GM23338 (cell line): Measurements from ENCODE around the gene GATAD2A. TPM values are rescaled to one million over a fixed set of nuclear protein-coding genes. Genes with fewer than 3 reads are reported as not detected.
"Not testable (repeated sequence)": the region's sequence is repeated elsewhere in the genome, so short reads cannot be mapped to it uniquely, and the experiment has no call there.

ENCODE experiments used
- ATAC-seq: fragments of 200-7000 bp; cut with Tn5 transposase; 3 replicates; pipeline ENCODE4 v1.9.1; 2020
- DNase-seq: peaks from one replicate; pipeline ENCODE4 v3.0.0-alpha.2; 2015; ENCODE audit warnings: low spot score
- H2AFZ ChIP-seq: fragments of 200-600 bp; sonication (generic); 2 replicates; pipeline ENCODE4 v1.8.0; 2016; ENCODE audit warnings: antibody characterized with exemption, mild to moderate bottlenecking, moderate library complexity
- H3F3A ChIP-seq: fragments of 200-600 bp; sonication (generic); replicated peaks from 2 replicates; pipeline ENCODE4 v1.8.0; 2017; ENCODE audit warnings: antibody characterized with exemption, mixed run types, low read depth
- H3K27ac ChIP-seq: fragments of 200-600 bp; sonication (generic); 2 replicates; pipeline ENCODE4 v1.6.1; 2016; ENCODE audit warnings: low read depth
- H3K27me3 ChIP-seq: fragments of 200-600 bp; sonication (generic); 2 replicates; pipeline ENCODE4 v1.8.0; 2016; ENCODE audit warnings: mild to moderate bottlenecking, mixed run types, moderate library complexity; ENCODE audit not compliant: insufficient read depth
- H3K36me3 ChIP-seq: fragments of 200-600 bp; sonication (generic); 2 replicates; pipeline ENCODE4 v1.8.0; 2016; ENCODE audit warnings: mild to moderate bottlenecking; ENCODE audit not compliant: insufficient read depth
- H3K4me1 ChIP-seq: fragments of 200-600 bp; sonication (generic); 2 replicates; pipeline ENCODE4 v1.8.0; 2016; ENCODE audit warnings: mild to moderate bottlenecking, moderate library complexity; ENCODE audit not compliant: insufficient read depth
- H3K4me2 ChIP-seq: fragments of 200-600 bp; sonication (generic); 2 replicates; pipeline ENCODE4 v1.7.1; 2017; ENCODE audit warnings: mixed run types
- H3K4me3 ChIP-seq: fragments of 200-600 bp; sonication (generic); 2 replicates; pipeline ENCODE4 v1.6.1; 2016; ENCODE audit warnings: mixed run types
- H3K79me2 ChIP-seq: fragments of 200-600 bp; sonication (generic); replicated peaks from 2 replicates; pipeline ENCODE4 v1.8.0; 2017; ENCODE audit warnings: mild to moderate bottlenecking; ENCODE audit not compliant: insufficient read depth
- H3K9me2 ChIP-seq: fragments of 200-600 bp; sonication (generic); 2 replicates; pipeline ENCODE4 v1.8.0; 2017; ENCODE audit not compliant: insufficient read depth
- H4K20me1 ChIP-seq: fragments of 200-600 bp; sonication (generic); replicated peaks from 2 replicates; pipeline ENCODE4 v1.8.0; 2017; ENCODE audit warnings: mild to moderate bottlenecking; ENCODE audit not compliant: insufficient read depth
- H3K27ac Mint-ChIP-seq: 2 replicates; pipeline ENCODE4 v1.8.0; 2020; ENCODE audit warnings: inconsistent platforms, mild to moderate bottlenecking, moderate library complexity, mixed read lengths
- H3K27me3 Mint-ChIP-seq: 3 replicates; pipeline ENCODE4 v1.8.0; 2022; ENCODE audit warnings: low read depth, mild to moderate bottlenecking, moderate library complexity, mixed read lengths, inconsistent platforms; ENCODE audit not compliant: insufficient read depth, poor library complexity
- H3K36me3 Mint-ChIP-seq: 3 replicates; pipeline ENCODE4 v1.8.0; 2021; ENCODE audit warnings: low read depth, mild to moderate bottlenecking, inconsistent platforms, moderate library complexity, mixed read lengths
- H3K4me1 Mint-ChIP-seq: 3 replicates; pipeline ENCODE4 v1.8.0; 2020; ENCODE audit warnings: mild to moderate bottlenecking, inconsistent platforms, mixed read lengths
- H3K4me3 Mint-ChIP-seq: 3 replicates; pipeline ENCODE4 v1.8.0; 2021; ENCODE audit warnings: moderate library complexity, mild to moderate bottlenecking, inconsistent platforms, mixed read lengths
- H3K9me3 Mint-ChIP-seq: 3 replicates; pipeline ENCODE4 v1.8.0; 2020; ENCODE audit warnings: moderate library complexity, mild to moderate bottlenecking, inconsistent platforms, mixed read lengths
- CREB1 ChIP-seq: fragments of 250-450 bp; sonication (Bioruptor Pico); IDR thresholded peaks from 2 replicates; pipeline ENCODE4 v1.5.0; 2020; ENCODE audit warnings: low read depth, mild to moderate bottlenecking, moderate library complexity
- CTCF ChIP-seq, 2 experiments: fragments of 200-600 bp in 1 of 2; sonication (generic) in 1 of 2; conservative IDR thresholded peaks; 2 replicates each; pipeline versions ENCODE4 v1.5.1 to v1.6.1; 2016 to 2017; ENCODE audit warnings: antibody characterized with exemption in 2 of 2, low read depth in 2 of 2, mild to moderate bottlenecking in 2 of 2, moderate library complexity in 1 of 2
- EZH2phosphoT487 ChIP-seq: fragments of 200-600 bp; sonication (generic); IDR thresholded peaks from one replicate; pipeline ENCODE4 v1.8.1; 2018; ENCODE audit warnings: antibody characterized with exemption; ENCODE audit not compliant: unreplicated experiment
- POLR2AphosphoS5 ChIP-seq: IDR thresholded peaks from 2 replicates; pipeline ENCODE4 v1.6.1; 2016; ENCODE audit warnings: antibody characterized with exemption, low read depth
- polyA plus RNA-seq: library from polyadenylated mRNA; unstranded; fragments of >200 nt; fragmentation: Nextera tagmentation; extraction: Ambion mirVana; gene quantifications from 2 replicates; pipeline ENCODE4 v1.2.1, GENCODE V29; 2016
- total RNA-seq: library from RNA; depleted of rRNA; stranded (reverse); fragments of >200 nt; shearing (Covaris generic); gene quantifications from 2 replicates; pipeline ENCODE4 v1.2.3, GENCODE V29; 2014

The GATAD2A gene
- total and polyA plus RNA-seq, 2 experiments from 2014 or later, result 40.0 to 151 TPM

DNA sequence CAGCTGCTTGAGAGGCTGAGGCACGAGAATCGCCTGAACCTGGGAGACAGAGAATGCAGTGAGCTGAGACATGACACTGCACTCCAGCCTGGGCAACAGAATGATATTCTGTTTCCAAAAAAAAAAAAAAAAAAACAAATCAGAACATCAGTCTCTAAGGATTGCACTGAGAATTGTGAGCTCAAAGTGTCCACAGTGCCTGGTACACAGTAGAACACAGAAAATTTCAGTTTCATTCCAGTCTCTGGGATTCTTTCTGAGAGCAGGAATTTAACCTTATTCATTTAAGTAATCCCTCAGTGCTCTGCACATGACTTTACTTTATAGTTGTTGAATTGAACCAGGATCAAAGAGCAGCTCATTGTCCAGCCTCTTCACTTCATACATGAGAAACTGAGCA, 25.9 kb upstream of the GATAD2A start (continued):
- TF ChIP-seq CTCF (conservative IDR thresholded peaks at IDR 0.05; ENCODE audit: low read depth in 2 of 2) (no peak), EZH2phosphoT487 (no peak), POLR2AphosphoS5 (no peak), CREB1 (CRISPR knock-in tag) (no peak)

- H3K36me3 ChIP-seq, H3K9me2 ChIP-seq, H3K4me3 Mint-ChIP-seq, ATAC-seq, H4K20me1 ChIP-seq, H3K4me2 ChIP-seq, H3K79me2 ChIP-seq, H3K4me3 ChIP-seq, H2AFZ ChIP-seq, H3K27me3 ChIP-seq, H3K36me3 Mint-ChIP-seq, H3K27ac ChIP-seq, H3F3A ChIP-seq, DNase-seq, H3K27ac Mint-ChIP-seq: not testable (repeated sequence)
- Mint-ChIP-seq H3K9me3 (peaks cover 16% of the 10 kb centered on the region; the same call in 2 of the 3 replicates), H3K27me3 (peaks cover 28% of the 10 kb centered on the region), H3K4me1 (peaks cover 17% of the 10 kb centered on the region)
- H3K4me1 ChIP-seq, result peaks cover 13% of the 10 kb centered on the region; the same call in 1 of the 2 replicates
Measured at GRCh38 chr19:19380316-19380715, 25.2 kb upstream of the GATAD2A start.

DNA sequence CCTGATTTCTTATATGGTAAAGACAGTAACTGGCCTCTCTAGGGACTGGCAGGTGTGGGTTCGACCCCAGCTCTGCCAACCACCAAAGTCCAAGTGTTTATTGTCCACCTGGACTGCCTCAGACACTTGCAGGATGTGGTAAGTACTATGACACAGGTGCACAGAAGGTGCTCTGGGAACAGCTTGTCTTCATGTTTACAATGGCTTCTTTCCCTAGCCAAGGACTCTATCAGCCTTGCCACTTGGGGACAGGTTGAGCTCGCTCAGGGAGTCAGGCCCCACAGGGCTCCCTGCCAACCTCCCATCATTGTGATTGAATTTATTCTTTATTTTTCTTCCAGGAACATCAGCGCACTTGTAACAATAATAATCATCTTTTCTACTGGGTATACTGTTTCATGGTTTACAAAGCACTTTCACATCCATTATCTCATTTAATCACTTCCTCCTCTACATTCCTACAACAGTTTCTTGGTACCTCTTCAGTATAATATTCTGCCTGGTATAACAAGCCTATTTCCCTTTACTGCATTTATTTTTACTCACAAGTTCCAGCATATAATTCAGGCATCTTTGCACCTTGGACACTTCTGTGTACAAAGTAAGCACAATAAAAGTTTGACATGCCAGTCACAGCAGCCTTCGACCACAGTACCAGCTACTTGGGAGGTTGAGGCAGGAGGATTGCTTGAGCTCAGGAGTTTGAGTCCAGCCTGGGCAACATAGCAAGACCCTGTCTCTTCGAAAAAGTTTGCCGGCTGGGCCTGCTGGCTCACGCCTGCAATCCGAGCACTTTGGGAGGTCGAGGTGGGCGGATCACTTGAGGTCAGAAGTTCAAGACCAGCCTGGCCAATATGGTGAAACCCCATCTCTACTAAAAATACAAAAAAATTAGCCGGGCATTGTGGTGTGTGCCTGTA, 24.2 kb upstream of the GATAD2A start:
- H2AFZ ChIP-seq, result no peak overlapping the region
- Mint-ChIP-seq H3K9me3 (peaks cover 16% of the 10 kb centered on the region; the same call in 2 of the 3 replicates), H3K4me3 (no peak overlapping the region), H3K4me1 (peaks cover 17% of the 10 kb centered on the region), H3K27me3 (peaks cover 30% of the 10 kb centered on the region), H3K36me3 (no peaks in the 10 kb centered on the region), H3K27ac (no peak overlapping the region)
- H4K20me1 ChIP-seq, result no peaks in the 10 kb centered on the region
- no peak for DNase-seq
- ATAC-seq, result no peak
- no peaks in the 10 kb centered on the region for H3K36me3 ChIP-seq
- peaks cover 2% of the 10 kb centered on the region; the same call in 1 of the 2 replicates for H3F3A ChIP-seq
- no peak overlapping the region for H3K4me3 ChIP-seq
- H3K79me2 ChIP-seq, result peaks cover 8% of the 10 kb centered on the region
- no peak for TF ChIP-seq EZH2phosphoT487
- H3K4me1 ChIP-seq, result peaks cover 12% of the 10 kb centered on the region; the same call in 1 of the 2 replicates
- H3K27me3 ChIP-seq, result peaks cover 9% of the 10 kb centered on the region; the same call in 1 of the 2 replicates
- 0 out of 2 replicates have a peak, but pooled peaks cover 7% of the 10 kb centered on the region for H3K9me2 ChIP-seq
- H3K27ac ChIP-seq, result no peak overlapping the region
- no peak overlapping the region for H3K4me2 ChIP-seq
